ENCODE results near the gene ZNF124.

- no peak for TF ChIP-seq CTCF (IDR thresholded peaks at IDR 0.05)
- TF ChIP-seq ZFX (IDR thresholded peaks at IDR 0.05; ENCODE audit: borderline replicate concordance), result no peak
These were observed 7.1 kb downstream of the ZNF124 start for GRCh38 chr1:247164694-247165093.
